GM21515 (cell line): ENCODE data around the gene HIVEP3.

Experiments used
- ATAC-seq: cut with Tn5 transposase; IDR thresholded peaks from one replicate; pipeline ENCODE4 v1.9.1; 2021; ENCODE audit not compliant: unreplicated experiment

HIVEP3 gene

DNA sequence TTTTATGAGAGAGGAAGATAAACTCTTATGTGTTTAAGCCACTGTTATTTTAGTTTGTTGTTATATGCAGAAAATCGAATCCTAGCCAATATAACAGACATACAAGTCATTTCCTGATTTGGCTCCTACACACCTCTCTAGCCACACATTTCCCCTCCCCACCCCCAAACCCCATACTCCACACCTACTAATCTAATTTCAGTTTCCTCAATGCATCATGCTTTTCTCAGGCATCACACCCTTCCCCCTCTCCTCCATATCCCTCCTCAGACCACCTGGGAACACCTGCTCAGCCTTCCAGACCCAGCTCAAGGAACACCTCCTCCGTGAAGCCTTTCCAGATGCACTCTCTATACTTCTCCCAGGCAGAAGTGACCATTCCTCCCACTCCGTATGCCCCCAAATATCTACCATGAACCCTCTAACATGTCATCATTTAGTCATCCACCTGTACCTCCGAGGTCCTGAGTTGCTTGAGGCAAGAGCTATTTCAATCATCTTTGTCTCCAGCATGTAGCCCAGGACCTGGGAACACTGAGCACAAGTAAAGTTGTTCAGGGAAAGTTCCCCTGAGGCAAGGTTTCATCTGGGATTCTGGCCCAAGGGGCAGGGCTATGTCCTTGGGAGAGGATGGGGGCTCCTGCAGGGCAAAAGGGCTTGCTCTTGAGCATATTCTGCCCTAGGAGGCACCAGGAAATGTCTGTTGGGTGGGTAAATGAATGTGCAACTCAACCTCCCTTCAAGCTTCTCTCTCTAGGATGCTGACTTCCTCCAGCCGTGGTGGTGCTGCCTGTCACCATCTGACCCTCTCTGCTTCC is 126.8 kb downstream of the HIVEP3 start:
- no peak for ATAC-seq

DNA sequence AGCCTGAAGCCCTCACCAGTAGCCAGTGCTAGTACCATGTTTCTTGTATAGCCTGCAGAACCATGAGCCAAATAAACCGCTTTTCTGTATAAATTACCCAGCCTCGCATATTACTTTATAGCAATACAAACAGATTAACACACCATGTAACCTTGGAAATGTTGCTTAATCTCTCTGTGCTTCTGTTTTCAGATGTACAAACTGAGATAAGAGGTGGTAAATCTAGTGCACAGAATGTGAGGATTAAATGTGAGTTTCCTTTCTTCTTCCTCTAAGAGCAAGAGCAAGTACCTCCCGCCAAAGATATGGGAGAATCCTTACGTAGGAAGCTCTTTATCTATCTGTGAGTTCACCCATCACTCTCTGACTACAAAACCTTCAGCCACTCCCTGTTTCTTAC is 128.4 kb downstream of the HIVEP3 start:
- ATAC-seq = no peak

DNA sequence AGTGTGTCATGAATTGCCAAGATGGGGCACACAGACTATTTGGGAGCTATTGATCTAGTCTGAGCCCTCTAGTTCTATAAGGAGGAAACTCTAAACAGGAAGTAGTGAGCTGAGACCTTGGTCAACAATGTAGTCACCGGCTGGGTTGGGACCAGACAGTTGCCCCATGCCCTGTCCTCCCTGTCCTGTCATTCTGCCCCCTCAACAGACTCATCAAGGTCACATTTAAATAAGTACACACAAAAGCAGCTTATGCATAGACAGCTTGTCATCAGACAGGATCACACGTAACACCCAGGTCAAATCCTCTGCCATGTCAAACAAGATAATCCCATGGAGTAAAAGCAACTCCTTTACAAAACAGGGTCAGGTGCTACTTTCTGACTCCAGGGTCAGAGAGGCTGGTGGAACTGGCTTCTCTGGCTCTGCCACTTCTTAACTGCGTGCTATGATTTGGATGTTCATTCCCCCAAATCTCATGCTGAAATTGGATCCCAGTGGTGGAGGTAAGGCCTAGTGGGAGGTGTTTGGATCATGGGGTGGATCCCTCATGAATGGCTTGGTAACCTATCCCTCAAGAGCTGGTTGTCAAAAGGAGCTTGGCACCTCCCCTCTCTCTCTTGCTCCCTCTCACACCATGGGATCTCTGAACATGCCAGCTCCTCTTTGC is 128.9 kb downstream of the HIVEP3 start:
- ATAC-seq = no peak

DNA sequence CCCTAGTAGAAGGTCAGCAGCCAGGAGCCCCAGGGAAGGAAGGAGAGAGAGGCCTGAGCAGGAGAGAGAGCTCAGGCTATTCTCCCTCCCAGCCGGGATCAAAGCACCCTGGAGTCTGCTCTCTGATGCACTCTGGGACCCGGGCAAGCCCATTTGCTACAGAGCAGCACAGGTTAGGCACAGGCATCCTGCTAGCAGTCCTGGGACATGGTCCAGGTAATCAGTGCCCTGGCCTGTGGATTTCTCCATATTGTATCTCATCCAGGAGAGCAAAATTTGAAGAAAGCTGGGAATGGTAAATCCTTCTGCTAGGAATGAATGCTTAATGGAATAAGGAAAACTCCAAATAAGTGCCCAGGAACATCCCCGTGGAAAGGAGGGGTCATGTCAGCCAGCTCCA is 130.3 kb downstream of the HIVEP3 start:
- no peak for ATAC-seq

DNA sequence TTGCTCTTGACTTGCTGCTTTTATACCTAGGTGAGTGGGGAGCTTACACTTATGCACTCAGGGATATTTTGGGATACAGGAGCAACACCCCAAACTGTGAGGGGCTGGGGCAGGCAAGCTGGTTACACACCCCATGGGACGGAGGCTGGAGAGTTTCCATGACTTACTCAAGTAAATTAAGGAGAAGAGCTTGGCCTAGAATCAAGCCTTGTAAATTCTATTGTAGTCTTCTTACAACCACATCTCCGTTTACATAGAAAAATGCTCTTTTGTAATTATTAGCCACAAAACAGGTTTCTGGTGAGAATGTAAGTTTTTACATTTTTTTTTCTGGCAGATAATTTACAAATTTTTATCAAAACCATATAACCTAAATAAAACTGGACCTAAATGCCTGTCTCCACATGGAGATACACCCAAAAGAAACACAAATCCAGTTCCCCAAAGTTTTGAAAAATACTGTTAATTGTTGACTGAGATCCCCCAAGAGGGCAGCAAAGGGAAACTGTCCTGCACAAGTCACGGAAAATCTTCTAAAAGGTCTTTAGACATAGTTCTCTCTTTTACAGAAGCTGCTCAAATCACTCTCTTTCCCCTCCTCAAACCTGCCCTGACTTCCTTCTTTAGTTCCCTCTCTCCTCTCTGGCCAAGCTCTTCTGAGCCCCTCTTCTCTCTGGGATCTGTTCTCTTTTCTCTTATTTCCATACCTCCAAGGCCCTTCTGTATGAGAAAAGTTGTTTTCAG is 134.0 kb downstream of the HIVEP3 start:
- no peak for ATAC-seq

DNA sequence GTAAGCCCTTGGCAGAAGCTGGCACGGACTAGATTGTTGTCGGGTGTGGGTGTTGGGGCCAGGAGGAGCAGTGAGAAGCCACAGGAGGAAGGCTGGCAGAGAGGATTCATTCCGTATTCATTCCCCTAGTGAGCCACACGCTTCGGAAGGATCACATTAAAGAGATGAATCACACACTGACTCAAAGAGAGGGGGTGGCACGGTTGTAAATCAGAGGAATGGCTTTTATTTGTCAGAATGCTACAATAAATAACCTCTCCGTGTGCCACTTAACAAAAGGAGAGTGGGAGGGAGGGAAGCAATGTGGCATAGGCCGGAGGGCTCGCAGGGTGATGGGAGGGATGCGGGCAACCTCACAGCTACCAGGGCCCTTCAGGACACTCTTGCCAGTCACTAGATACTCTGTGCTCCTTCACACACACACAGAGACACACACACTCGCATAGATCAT is 135.5 kb downstream of the HIVEP3 start:
- no peak for ATAC-seq

DNA sequence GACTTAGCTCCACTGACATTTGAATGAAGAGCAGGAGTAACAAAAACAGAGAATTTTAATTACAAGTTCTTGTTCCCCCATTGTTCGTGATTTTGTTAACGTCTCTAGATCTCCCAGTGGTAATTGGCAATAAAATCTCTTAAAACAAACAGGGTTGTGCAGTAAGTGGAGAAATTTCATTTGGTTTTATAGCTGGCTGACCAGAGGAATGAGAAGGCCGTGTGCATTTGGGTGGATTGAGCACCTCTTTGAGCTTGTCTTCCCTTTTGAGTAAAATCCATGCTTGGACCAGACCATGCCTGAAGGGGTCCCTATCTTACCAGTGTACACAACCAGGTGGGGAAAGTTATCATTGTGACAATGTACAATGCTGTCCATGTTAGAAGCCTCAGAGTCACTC is 137.8 kb downstream of the HIVEP3 start:
- ATAC-seq = no peak

DNA sequence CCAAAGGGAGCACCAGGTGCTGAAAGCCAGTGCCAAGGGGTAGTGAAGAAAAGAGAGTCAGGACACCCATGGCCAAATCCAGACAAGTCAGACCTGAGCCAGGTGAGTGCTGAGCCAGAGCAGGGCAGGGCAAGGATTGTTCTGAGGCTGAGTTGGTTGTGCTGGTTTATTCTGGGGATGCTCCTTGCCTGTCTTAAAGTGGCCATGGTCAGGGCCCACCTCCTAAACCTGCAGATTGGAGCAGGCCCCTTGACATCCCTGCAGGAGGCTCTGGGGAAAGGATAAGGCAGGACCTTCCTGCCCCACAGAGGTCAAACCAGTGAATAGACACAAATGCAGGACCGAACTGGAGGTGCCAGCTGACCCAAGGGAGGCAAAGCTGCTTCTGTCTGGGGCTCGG is 138.4 kb downstream of the HIVEP3 start:
- no peak for ATAC-seq

DNA sequence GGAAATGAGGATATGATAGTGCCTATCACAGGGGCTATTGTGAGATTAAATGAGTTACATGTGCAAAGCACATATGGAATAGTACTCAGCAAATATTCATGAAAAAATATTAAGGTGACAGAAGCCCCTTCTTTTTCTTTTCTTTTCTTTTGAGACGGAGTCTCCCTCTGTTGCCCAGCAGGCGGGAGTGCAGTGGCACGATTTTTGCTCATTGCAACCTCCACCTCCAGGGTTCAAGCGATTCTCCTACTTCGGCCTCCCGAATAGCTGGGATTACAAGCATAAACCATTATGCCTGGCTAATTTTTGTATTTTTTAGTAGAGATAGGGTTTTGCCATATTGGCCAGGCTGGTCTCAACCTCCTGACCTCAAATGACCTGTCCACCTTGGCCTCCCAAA is 139.4 kb downstream of the HIVEP3 start:
- ATAC-seq = no peak

DNA sequence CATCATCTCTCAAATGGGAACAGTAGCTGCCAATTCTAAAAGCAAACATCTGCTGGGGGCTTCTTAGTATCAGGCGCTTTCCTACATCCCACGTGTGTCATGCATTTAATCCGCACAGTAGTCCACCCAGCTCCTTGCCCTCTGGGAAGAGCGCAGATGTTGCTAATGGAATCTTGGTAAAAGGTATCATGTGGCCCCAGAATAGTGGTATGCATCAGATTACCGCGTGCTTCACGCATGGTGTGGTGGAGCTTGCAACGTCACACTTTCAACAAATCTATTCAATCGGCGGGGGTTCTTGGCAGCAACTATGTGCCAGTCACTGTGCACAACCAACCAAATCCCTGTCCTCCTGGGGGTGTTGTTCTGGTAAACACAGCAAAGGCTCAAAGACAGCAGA is 141.0 kb downstream of the HIVEP3 start:
- ATAC-seq = no peak

DNA sequence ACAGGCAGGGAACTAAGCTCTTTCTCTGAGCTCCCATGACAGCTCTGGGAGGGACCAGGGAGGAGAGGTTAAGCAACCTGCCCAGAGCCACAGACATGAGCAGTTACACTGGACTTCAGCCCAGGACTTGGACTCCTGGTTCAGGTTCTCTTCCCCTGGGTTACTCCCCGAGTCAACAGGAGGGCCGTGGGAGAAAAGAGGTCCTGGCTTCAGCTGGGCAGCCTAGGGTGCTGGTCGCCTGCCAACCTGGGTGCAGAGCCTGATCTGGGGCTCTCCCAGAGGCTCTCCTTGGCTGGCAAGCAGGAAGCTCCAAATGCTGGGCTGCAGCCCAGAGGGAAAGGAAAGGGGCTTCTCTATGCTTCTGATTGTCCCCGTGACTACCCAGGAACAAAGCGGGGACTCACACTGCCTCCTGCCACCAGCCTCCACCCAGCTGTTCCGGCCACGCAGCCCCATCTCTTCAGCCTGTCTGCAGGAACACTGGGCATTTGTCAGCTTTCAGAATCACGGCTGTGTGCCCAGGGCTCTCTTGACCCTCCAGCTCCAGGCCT is 141.8 kb downstream of the HIVEP3 start:
- ATAC-seq = no peak

DNA sequence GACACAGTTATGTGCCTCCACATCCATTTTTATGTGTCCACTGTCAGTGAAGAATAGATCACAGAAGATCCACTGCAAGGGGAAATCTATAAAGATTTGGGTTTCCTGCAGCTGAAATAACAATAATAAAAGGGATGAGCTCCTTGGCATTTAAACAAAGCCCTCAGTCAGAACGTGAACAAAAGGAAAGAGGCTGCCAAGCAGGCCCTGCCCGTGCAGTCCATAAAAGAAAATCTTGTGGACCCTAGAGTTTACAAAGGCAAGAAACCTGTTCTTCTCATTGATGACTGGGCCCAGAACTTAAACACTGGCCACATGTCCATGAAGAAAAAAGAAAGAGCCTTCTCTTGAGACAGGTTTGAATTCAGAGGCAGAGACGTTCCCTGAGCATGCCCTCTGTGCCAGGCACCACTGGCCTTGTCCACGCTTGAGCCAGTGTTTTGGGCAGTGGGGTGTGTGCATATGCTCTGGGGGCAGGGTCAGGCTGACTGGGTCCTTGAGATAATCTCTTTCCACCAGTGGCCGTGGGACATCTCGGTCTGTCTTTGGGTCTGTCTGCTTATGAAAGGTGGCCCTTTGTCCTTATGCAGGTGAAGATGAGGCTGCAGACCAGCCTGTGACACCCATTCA is 142.7 kb downstream of the HIVEP3 start:
- no peak for ATAC-seq

DNA sequence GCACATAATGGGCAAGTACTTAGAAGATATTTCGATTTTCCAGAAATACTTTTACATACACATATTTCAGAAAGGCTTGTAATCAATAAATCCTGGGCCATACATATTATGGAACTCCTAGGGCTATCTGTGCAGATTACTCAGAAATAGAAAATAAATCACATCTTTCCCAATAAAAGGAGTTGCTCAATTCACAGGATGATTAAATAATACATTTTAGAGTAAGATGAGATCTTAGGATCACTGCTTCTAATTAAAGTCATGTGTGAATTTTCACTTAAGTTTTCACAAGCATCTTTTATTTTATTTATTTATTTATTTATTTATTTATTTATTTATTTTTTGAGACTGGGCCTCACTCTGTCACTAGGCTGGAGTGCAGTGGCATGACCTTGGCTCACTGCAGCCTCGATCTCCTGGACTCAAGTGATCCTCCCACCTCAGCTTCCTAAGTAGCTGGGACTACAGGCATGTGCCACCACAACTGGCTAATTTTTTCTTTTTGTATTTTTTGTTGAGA is 144.2 kb downstream of the HIVEP3 start:
- no peak for ATAC-seq

DNA sequence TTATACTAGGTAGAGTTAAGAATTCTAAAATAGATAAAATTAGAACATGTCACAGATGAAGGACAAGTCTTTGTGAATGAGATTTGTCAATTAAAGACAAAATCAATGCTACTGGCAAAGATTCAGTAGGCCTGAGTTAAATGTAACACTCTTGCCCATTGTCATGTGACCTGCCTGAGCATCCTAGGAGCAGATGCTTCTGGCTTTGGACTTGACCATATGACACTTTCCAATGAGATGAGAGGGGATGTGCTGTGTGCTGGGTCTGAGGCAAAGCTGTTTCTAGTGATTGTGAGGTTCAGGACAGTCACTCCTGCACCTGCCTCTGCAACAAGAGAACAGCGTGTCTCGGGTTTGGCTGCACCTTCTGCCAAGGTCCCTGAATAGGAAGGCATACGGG is 144.9 kb downstream of the HIVEP3 start:
- no peak for ATAC-seq

DNA sequence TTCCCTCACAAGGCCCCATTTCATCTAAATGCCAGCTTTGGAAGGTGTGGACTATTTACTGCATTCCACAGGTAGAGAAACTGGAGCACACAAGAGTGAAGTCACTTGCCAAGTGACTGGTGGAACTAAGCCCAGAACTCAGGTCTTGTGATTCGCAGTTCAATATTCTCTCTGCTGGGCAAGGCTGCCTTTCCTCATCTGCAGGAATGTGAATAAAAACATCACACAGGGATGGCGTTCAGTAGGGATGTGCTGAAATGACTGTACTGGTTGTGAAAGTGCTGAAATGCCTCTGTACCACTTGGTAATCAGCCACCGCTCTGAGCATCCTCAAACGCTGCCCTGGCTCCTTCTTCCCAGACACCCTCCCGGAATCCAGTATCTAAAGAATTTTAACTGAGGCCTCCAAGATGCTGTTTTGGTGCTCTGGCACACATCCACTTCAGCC is 145.6 kb downstream of the HIVEP3 start:
- no peak for ATAC-seq

DNA sequence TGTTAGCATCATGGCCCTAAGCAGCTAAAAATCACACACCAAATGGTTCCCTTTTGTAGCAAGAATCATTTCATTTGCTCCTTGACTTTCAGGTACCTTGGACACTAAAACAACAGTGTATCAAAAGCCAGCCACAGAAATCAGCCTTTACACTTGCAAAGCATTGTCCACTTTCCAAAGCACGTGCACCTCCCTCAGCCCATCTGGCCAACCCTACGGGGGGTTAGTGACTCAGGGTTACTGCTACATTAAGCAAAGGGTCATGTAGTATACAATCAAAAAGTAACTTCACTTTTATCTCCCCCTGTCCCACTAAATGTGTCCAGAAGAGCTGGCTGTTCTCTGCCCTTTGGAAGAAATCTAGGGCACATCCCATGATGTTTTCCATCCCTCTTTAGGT is 149.7 kb downstream of the HIVEP3 start:
- no peak for ATAC-seq

DNA sequence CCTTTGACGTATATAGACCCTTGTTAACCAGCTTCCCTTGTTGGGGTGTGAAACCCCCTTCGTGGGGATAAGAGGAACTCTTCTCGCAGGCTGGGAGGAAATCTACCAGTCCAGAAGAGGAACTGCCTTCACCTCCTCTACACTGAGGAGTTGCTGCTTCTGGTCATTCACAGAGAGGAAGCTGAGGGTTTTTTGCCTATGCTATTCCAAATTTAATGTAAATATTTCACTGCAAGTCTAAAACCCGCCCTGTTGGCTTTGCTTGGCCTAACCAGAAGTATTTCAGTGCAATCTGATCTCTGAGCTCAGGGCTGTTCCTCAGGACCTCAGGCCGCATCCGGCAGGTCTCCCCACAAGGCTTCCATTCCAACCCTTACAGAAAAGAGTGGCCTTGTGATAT is 150.1 kb downstream of the HIVEP3 start:
- no peak for ATAC-seq

DNA sequence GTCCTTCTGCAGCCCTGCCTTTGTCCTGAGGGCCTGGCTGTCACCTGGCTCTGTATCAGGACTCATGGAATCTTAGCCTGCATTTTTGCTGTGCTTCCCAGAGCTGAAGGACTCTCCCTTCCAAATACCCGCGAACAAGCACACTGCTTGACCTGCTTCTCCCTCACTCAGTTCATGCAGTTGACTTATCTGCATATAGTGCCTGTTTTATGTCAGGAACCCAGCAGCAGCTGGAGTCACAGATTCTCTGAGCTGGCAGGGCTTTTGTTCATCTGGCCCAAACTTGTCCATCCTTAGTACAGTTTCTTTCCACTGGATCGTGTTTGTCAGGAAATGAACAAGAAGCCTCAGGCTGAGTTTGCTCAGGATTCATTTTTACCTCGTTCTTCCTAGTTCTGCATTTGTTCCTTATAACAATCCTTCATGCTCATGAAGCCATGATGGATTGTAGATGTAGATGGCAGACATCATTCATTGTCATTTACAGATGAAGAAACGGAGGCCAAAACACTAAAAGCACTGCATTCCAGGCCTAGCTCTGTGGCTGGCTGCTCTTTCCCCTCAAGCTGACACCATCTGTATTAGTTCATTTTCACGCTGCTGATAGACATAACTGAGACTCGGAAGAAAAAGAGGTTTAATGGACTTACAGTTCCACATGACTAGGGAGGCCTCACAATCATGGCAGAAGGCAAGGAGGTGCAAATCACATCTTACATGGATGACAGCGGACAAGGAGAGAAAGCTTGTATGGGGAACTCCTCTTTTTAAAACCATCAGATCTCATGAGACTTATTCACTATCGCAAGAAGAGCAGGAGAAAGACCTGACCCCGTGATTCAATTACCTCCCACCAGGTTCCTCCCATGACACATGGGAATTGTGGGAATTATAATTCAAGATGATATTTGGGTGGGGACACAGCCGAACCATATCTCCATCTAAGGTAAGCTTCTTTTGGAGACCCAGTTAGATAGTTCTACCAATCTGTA is 150.9 kb downstream of the HIVEP3 start:
- no peak for ATAC-seq

DNA sequence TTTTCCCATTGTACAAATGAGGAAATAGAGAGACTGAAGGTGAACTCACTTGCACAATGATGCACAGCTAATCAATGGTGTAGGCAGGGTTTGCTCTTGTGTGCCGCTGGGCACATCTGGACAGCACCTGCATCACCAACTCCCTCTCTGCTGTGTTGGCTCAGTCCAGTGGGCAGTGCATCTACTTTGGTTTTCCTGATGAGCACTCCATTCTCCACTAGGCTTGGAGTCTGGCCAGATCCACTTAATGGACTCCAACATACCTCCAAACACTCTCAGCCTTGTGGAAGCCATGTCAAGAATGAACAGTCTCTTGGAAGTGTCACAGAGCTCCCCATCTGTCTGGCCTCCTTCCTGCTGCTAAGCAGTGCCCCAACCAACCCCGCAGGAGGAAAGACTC is 152.2 kb downstream of the HIVEP3 start:
- ATAC-seq = no peak

DNA sequence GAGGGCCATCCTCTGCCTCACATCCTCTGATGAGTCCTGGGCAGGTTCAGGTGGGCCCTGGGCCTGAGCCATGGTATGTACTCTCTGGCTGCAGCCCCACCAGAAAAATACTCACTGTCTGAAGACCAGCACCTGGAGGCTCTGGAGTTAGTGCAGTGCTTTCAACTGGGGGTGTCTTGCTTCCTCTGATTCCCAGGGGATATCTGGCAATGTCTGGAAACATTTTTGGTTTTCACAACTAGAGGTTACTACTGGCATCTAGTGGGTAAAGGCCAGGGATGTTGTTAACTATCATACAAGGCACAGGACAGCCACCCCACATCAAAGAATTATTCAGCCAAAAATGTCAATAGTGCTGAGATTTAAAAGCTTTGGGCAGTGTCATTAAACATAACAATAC is 152.7 kb downstream of the HIVEP3 start:
- no peak for ATAC-seq
